GM21723 (cell line): Measurements from ENCODE around the gene SGCD.

ENCODE experiments used
- ATAC-seq: cut with Tn5 transposase; IDR thresholded peaks from one replicate; pipeline ENCODE4 v1.9.1; 2021; ENCODE audit warnings: mild to moderate bottlenecking, moderate library complexity; ENCODE audit not compliant: unreplicated experiment

Gene SGCD

GRCh38 chr5:156682971-156683370, 356.0 kb downstream of the SGCD start:
- ATAC-seq = no peak

- ATAC-seq = no peak
Observed at GRCh38 chr5:156683509-156683908, 356.5 kb downstream of the SGCD start.

GRCh38 chr5:156684216-156684615, 357.3 kb downstream of the SGCD start:
- ATAC-seq = no peak

GRCh38 chr5:156685481-156685880, 358.5 kb downstream of the SGCD start:
- ATAC-seq = no peak

GRCh38 chr5:156686380-156686779, 359.4 kb downstream of the SGCD start:
- ATAC-seq = no peak

- no peak for ATAC-seq
Observed at GRCh38 chr5:156686796-156687195, 359.8 kb downstream of the SGCD start.

GRCh38 chr5:156687514-156687913, 360.6 kb downstream of the SGCD start:
- no peak for ATAC-seq

GRCh38 chr5:156691572-156691971, 364.6 kb downstream of the SGCD start:
- ATAC-seq = no peak

- ATAC-seq = no peak
Observed at GRCh38 chr5:156693113-156693512, 366.1 kb downstream of the SGCD start.

GRCh38 chr5:156694598-156694997, 367.6 kb downstream of the SGCD start:
- ATAC-seq = no peak

GRCh38 chr5:156695774-156696173, 368.8 kb downstream of the SGCD start:
- ATAC-seq = no peak

GRCh38 chr5:156698323-156698722, 371.4 kb downstream of the SGCD start:
- no peak for ATAC-seq

- no peak for ATAC-seq
Observed at GRCh38 chr5:156699147-156699546, 372.2 kb downstream of the SGCD start.

- ATAC-seq = no peak
Observed at GRCh38 chr5:156704139-156704538, 377.2 kb downstream of the SGCD start.

GRCh38 chr5:156706631-156707030, 379.7 kb downstream of the SGCD start:
- no peak for ATAC-seq

GRCh38 chr5:156707750-156708149, 380.8 kb downstream of the SGCD start:
- no peak for ATAC-seq

GRCh38 chr5:156715287-156715686, 388.3 kb downstream of the SGCD start:
- no peak for ATAC-seq

GRCh38 chr5:156716591-156717380, 389.8 kb downstream of the SGCD start:
- no peak for ATAC-seq

- no peak for ATAC-seq
Observed at GRCh38 chr5:156718985-156719384, 392.0 kb downstream of the SGCD start.

- no peak for ATAC-seq
Observed at GRCh38 chr5:156722358-156722757, 395.4 kb downstream of the SGCD start.

- ATAC-seq = no peak
Observed at GRCh38 chr5:156735477-156735876, 408.5 kb downstream of the SGCD start.

GRCh38 chr5:156741516-156741915, 414.6 kb downstream of the SGCD start:
- ATAC-seq = no peak

- no peak for ATAC-seq
Observed at GRCh38 chr5:156753846-156754245, 426.9 kb downstream of the SGCD start.
